ENCODE measurements around the gene CMKLR1. TPM values are rescaled to one million over a fixed set of nuclear protein-coding genes. Genes with fewer than 3 reads are reported as not detected.

The CMKLR1 gene
- 10.6 TPM for total RNA-seq
- long read RNA-seq, partial matches to known transcripts = 0 of 1 reads
- long read RNA-seq, other reads (novel, unspliced or antisense) = 1 of 1 reads

GRCh38 chr12:108338915-108339657 lies at the start of gene CMKLR1:
Gene CMKLR1 (minus strand): TSS chr12:108339311. CDS start chr12:108293591, 45,720 bp downstream.
- intact Hi-C loops (cut with DNase I) = loop anchor here (5.0 kb wide), 1 partner anchor 37 kb away; no protein-coding TSS in a partner anchor
- DNase-seq (ENCODE audit: missing footprints) (peak; percentile 84), ATAC-seq (peak; percentile 84)

GRCh38 chr12:108387771-108388170 lies 48.7 kb upstream of the CMKLR1 start:
- no peak for ATAC-seq
- no peak for DNase-seq (ENCODE audit: missing footprints)
- intact Hi-C loops (cut with DNase I) = no loop called here

GRCh38 chr12:108386709-108387360 lies 47.7 kb upstream of the CMKLR1 start:
- intact Hi-C loops (cut with DNase I) = no loop called here
- no peak for ATAC-seq
- DNase-seq (ENCODE audit: missing footprints) = no peak

- intact Hi-C loops (cut with DNase I) = no loop called here
- DNase-seq (ENCODE audit: missing footprints) = no peak
- no peak for ATAC-seq
These were observed 43.3 kb upstream of the CMKLR1 start for GRCh38 chr12:108382437-108382801.

- no peak for DNase-seq (ENCODE audit: missing footprints)
- no peak for ATAC-seq
- intact Hi-C loops (cut with DNase I) = no loop called here
These were observed 42.8 kb upstream of the CMKLR1 start for GRCh38 chr12:108381787-108382436.

GRCh38 chr12:108380382-108380781 lies 41.3 kb upstream of the CMKLR1 start:
- no peak for ATAC-seq
- DNase-seq (ENCODE audit: missing footprints) = no peak
- intact Hi-C loops (cut with DNase I) = no loop called here

- intact Hi-C loops (cut with DNase I) = no loop called here
- DNase-seq (ENCODE audit: missing footprints) = no peak
- ATAC-seq = no peak
These were observed 40.7 kb upstream of the CMKLR1 start for GRCh38 chr12:108379823-108380222.

- intact Hi-C loops (cut with DNase I) = no loop called here
- DNase-seq (ENCODE audit: missing footprints) = no peak
- ATAC-seq = no peak
These were observed 39.8 kb upstream of the CMKLR1 start for GRCh38 chr12:108378926-108379325.

GRCh38 chr12:108377260-108377659 lies 38.1 kb upstream of the CMKLR1 start:
- intact Hi-C loops (cut with DNase I) = no loop called here
- no peak for DNase-seq (ENCODE audit: missing footprints)
- ATAC-seq = no peak

GRCh38 chr12:108375986-108376663 lies 37.0 kb upstream of the CMKLR1 start:
- no peak for ATAC-seq
- intact Hi-C loops (cut with DNase I) = no loop called here
- DNase-seq (ENCODE audit: missing footprints) = no peak

GRCh38 chr12:108374596-108375320 lies 35.6 kb upstream of the CMKLR1 start:
- ATAC-seq (no peak), DNase-seq (ENCODE audit: missing footprints) (no peak)
- intact Hi-C loops (cut with DNase I) = no loop called here

- no peak for DNase-seq (ENCODE audit: missing footprints)
- intact Hi-C loops (cut with DNase I) = no loop called here
- ATAC-seq = no peak
These were observed 34.0 kb upstream of the CMKLR1 start for GRCh38 chr12:108373111-108373510.

- DNase-seq (ENCODE audit: missing footprints) (no peak), ATAC-seq (peak; percentile 56)
- intact Hi-C loops (cut with DNase I) = no loop called here
These were observed 32.8 kb upstream of the CMKLR1 start for GRCh38 chr12:108371801-108372344.

- no peak for ATAC-seq
- intact Hi-C loops (cut with DNase I) = no loop called here
- no peak for DNase-seq (ENCODE audit: missing footprints)
These were observed 31.3 kb upstream of the CMKLR1 start for GRCh38 chr12:108370415-108370814.

- intact Hi-C loops (cut with DNase I) = no loop called here
- ATAC-seq (no peak), DNase-seq (ENCODE audit: missing footprints) (no peak)
These were observed 30.8 kb upstream of the CMKLR1 start for GRCh38 chr12:108369736-108370396.

GRCh38 chr12:108368089-108368488 lies 29.0 kb upstream of the CMKLR1 start:
- intact Hi-C loops (cut with DNase I) = no loop called here
- no peak for DNase-seq (ENCODE audit: missing footprints)
- no peak for ATAC-seq

- intact Hi-C loops (cut with DNase I) = no loop called here
- DNase-seq (ENCODE audit: missing footprints) (no peak), ATAC-seq (peak; percentile 19)
These were observed 28.3 kb upstream of the CMKLR1 start for GRCh38 chr12:108367436-108367835.

- ATAC-seq (no peak), DNase-seq (ENCODE audit: missing footprints) (no peak)
- intact Hi-C loops (cut with DNase I) = no loop called here
These were observed 26.2 kb upstream of the CMKLR1 start for GRCh38 chr12:108365324-108365723.

Measured in Right ventricle myocardium inferior (tissue), 1 donor.